Uterus (tissue), 2 donors: ENCODE results near the gene UBXN4.

Experiments used
- CTCF ChIP-seq, 4 experiments: fragments of 200-600 bp in 2 of 4; fragments of 450-650 bp in 2 of 4; sonication (generic) in 2 of 4; IDR thresholded peaks; one replicate each; pipeline ENCODE4 v1.5.1; 2016 to 2019; ENCODE audit warnings: antibody characterized with exemption in 4 of 4, mild to moderate bottlenecking in 2 of 4, moderate library complexity in 1 of 4
- POLR2A ChIP-seq, 2 donors: fragments of 450-650 bp; IDR thresholded peaks; one replicate each; pipeline ENCODE4 v1.6.1; 2016; ENCODE audit warnings: antibody characterized with exemption in 2 of 2, mild to moderate bottlenecking in 1 of 2, moderate library complexity in 1 of 2

DNA sequence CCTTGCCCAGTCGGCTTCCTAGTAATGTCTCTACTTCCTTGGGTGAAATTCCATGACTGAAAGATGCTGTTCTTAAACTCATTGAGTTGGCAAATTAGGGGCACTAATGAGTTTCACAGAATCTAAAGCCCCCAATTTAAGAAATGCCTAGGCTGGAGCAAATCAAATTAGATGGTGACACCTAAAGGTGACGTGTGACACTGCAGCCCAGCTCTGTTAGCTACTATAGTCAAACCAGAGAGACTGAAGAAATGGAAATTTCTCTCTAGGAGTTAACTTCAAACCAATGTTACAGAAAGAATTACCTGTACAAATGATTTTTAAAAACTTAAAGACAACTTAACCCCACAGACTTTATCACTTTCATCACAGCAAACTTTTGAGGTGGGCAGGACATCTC, 58.1 kb downstream of the UBXN4 start:
- TF ChIP-seq CTCF (IDR thresholded peaks at IDR 0.05) (no peak), POLR2A (IDR thresholded peaks at IDR 0.05) (no peak)
